OCI-LY1 (cell line): Measurements from ENCODE around the gene NFAT5.
"Not testable (repeated sequence)": the region's sequence is repeated elsewhere in the genome, so short reads cannot be mapped to it uniquely, and the experiment has no call there.

Experiments used
- EZH2 ChIP-seq: fragments of 200-600 bp; sonication (generic), shearing (Covaris generic); IDR thresholded peaks from 2 replicates; pipeline ENCODE4 v1.8.0; 2017; ENCODE audit warnings: borderline replicate concordance, mixed run types, mild to moderate bottlenecking, antibody characterized with exemption, low read length, moderate library complexity, mixed read lengths
- TF ChIP-seq, protein P1 (sequence below): fragments of 200-600 bp; sonication (generic), shearing (Covaris generic); IDR thresholded peaks from 2 replicates; pipeline ENCODE4 v1.5.1; 2017; ENCODE audit warnings: mild to moderate bottlenecking, antibody characterized with exemption, low read length, moderate library complexity, mixed read lengths

DNA sequence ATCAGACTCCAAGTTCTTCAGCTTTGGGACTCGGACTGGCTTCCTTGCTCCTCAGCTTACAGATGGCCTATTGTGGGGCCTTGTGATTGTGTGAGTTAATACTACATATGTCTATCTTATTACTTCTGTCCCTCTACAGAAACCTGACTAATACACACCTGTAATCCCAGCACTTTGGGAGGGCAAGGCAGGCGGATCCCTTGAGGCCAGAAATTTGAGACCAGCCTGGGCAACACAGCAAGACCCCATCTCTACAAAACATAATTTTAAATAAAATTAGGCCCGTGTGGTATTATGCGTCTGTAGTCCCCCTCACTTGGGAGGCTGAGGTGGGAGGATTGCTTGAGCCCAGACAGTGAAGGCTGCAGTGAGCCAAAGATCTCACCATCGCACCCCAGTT lies 165.5 kb downstream of the NFAT5 start:
- TF ChIP-seq, protein P1, sequence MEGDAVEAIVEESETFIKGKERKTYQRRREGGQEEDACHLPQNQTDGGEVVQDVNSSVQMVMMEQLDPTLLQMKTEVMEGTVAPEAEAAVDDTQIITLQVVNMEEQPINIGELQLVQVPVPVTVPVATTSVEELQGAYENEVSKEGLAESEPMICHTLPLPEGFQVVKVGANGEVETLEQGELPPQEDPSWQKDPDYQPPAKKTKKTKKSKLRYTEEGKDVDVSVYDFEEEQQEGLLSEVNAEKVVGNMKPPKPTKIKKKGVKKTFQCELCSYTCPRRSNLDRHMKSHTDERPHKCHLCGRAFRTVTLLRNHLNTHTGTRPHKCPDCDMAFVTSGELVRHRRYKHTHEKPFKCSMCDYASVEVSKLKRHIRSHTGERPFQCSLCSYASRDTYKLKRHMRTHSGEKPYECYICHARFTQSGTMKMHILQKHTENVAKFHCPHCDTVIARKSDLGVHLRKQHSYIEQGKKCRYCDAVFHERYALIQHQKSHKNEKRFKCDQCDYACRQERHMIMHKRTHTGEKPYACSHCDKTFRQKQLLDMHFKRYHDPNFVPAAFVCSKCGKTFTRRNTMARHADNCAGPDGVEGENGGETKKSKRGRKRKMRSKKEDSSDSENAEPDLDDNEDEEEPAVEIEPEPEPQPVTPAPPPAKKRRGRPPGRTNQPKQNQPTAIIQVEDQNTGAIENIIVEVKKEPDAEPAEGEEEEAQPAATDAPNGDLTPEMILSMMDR, result not testable (repeated sequence)
- not testable (repeated sequence) for TF ChIP-seq EZH2
